ENCODE results near the gene NLN. TPM values are rescaled to one million over a fixed set of nuclear protein-coding genes. Genes with fewer than 3 reads are reported as not detected.
"Not testable (repeated sequence)": the region's sequence is repeated elsewhere in the genome, so short reads cannot be mapped to it uniquely, and the experiment has no call there.

The NLN gene
- total RNA-seq, 4 donors from 2014 or later = 8.4 to 31.6 (median 14.5) TPM

DNA sequence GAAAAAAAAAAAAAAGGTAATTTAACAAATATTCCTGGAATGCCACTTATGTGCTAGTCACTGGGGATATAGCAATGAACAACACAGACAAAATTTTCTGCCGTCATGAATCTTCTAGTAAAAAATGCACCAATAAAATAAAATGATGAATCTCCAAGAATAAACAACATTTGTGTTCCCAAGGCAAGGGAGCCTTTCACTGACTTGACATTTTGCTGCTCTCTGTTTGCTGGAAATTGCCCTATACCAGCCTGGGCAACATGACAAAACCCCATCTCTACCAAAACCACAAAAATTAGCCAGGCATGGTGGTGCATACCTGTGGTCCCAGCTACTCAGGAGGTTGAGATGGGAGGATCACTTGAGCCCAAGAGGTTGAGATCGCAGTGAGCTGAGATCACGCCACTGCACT is 139.8 kb downstream of the NLN start:
- ATAC-seq (ENCODE audit: low FRiP score) (no peak), DNase-seq (ENCODE audit: low spot score) (no peak)

GRCh38 chr5:65862384-65862783 is 140.4 kb downstream of the NLN start:
- TF ChIP-seq, protein P1, sequence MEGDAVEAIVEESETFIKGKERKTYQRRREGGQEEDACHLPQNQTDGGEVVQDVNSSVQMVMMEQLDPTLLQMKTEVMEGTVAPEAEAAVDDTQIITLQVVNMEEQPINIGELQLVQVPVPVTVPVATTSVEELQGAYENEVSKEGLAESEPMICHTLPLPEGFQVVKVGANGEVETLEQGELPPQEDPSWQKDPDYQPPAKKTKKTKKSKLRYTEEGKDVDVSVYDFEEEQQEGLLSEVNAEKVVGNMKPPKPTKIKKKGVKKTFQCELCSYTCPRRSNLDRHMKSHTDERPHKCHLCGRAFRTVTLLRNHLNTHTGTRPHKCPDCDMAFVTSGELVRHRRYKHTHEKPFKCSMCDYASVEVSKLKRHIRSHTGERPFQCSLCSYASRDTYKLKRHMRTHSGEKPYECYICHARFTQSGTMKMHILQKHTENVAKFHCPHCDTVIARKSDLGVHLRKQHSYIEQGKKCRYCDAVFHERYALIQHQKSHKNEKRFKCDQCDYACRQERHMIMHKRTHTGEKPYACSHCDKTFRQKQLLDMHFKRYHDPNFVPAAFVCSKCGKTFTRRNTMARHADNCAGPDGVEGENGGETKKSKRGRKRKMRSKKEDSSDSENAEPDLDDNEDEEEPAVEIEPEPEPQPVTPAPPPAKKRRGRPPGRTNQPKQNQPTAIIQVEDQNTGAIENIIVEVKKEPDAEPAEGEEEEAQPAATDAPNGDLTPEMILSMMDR (IDR thresholded peaks at IDR 0.05) = no peak
- no peak for ATAC-seq (ENCODE audit: low FRiP score)
- DNase-seq (ENCODE audit: low spot score) = no peak

More for the DNA sequence above, 139.8 kb downstream of the NLN start:
- TF ChIP-seq, protein P1 (IDR thresholded peaks at IDR 0.05) = no peak

DNA sequence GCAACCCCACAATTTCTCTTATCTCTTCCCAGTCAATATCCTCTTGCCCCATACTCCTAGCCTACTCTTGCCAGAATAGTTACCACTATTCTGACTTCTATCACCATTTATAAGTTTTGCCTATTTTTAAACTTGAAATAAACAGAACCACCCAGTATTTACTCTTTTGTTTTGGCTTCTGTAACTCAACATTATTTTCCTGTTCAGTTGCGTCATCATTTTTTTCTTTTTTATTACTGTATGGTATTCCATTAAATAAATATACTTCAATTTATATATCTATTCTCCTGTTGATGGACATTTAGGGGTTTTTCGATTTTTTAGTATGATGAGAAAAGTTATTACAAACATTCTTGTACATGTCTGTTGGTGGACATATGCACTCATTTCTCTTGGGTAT is 141.7 kb downstream of the NLN start:
- no peak for ATAC-seq (ENCODE audit: low FRiP score)
- DNase-seq (ENCODE audit: low spot score) = no peak
- TF ChIP-seq, protein P1 (IDR thresholded peaks at IDR 0.05) = no peak

DNA sequence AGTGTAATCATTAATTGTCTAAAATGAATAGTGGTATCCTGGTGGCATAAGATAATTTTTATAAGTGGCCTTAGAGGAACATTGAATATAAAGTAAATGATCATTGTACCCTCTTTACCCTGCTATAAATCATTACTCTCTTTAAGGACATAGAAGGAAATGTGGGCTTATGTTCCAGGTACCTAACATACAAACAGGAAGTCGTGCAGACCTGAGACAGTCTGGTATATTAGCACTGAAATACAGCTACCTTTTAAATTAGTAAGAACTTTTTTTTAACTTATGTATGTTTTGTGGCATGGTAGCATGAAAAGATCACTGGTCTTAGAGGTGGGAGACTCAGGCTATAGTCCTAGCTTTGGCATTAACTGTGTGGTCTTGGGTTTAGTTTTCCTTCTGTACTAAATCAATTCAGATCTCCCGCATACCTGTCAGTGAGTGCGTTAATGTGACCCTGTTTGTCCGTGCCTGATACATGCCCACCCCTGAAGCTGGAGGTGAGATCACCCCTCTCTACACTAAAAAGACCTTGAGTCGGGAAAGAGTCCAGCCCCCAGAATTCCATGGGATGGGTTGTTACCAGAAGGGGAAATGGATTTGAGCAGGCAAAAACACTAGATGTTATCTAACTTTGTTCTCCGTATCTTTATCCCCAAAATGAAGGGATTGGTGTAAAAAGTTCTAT is 145.0 kb downstream of the NLN start:
- TF ChIP-seq, protein P1 (IDR thresholded peaks at IDR 0.05) = no peak
- DNase-seq (ENCODE audit: low spot score) = no peak

DNA sequence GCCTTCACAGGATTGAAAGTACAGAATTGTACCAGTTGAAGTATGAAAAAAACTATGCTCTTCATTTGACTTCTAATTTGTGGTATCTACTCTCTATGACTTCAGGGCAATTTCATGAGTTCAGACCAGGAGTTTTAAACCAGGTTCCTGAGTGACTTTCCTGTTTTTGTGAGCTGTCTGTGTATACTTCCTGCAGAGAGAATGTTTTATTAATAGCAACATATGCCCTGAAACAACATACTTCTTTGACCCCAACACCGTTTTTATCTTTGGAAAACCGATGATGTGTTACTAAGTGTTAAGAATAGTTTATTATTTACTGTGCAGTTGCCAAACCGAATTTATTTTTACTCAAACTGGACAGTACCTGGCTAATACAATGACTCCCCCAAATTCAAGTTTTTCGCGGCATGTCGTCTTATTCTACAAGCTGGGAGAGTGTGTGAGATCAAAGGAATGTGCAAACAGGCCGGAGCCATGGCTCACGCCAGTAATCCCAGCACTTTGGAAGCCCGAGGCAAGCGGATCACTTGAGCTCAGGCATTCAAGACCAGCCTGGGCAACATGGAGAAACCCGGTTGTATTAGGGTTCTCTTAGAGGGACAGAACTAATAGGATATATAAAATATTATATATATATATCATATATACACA is 145.7 kb downstream of the NLN start:
- ATAC-seq (ENCODE audit: low FRiP score) = no peak
- DNase-seq (ENCODE audit: low spot score) = no peak
- TF ChIP-seq, protein P1 (IDR thresholded peaks at IDR 0.05) = no peak

More for the DNA sequence above, 145.0 kb downstream of the NLN start:
- ATAC-seq (ENCODE audit: low FRiP score) = no peak

- DNase-seq (ENCODE audit: low spot score) = no peak
- TF ChIP-seq, protein P1 (IDR thresholded peaks at IDR 0.05) = no peak
- ATAC-seq (ENCODE audit: low FRiP score) = no peak
Measured at GRCh38 chr5:65868509-65868908, 146.5 kb downstream of the NLN start.

DNA sequence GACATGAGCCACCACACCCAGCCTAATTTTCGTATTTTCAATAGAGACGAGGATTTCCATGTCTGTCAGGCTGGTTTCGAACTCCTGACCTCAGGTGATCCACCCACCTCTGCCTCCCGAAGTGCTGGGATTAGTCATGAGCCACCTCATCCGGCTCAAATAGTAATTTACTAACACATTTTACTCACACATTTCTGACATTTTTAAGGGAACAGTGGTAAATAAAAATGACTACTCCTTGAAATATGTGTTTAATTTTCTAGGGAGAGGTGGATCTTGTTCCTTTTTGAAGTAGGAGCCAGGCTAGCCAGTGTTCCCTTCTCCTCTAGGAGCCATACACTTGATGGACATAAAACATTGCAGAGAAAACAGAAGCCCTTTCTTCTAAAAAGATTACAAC is 149.2 kb downstream of the NLN start:
- TF ChIP-seq, protein P1 (IDR thresholded peaks at IDR 0.05) = no peak
- ATAC-seq (ENCODE audit: low FRiP score) = no peak
- no peak for DNase-seq (ENCODE audit: low spot score)

DNA sequence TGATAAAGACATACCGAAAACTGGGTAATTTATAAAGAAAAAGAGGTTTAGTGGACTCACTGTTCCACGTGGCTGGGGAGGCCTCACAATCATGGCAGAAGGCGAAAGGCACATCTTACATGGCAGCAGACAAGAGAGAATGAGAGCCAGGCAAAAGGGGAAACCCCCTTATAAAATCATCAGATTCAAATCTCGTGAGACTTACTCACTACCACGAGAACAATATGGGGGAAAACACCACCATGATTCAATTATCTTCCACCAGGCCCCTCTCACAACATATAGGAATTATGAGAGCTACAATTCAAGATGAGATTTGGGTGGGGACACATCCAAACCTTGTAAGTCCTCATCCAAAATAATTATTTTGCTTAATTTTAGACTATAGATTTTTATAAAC is 149.8 kb downstream of the NLN start:
- ATAC-seq (ENCODE audit: low FRiP score); DNase-seq (ENCODE audit: low spot score): not testable (repeated sequence)

Data from omental fat pad (tissue), 4 donors.